Peyer's patch (tissue), 4 donors: ENCODE data around the gene POU2AF1. TPM values are rescaled to one million over a fixed set of nuclear protein-coding genes. Genes with fewer than 3 reads are reported as not detected.

Experiments
- DNase-seq, 3 donors: peaks; one replicate each; pipeline ENCODE4 v3.0.0-alpha.2; 2017 to 2019
- H3K27ac ChIP-seq, 4 donors: fragments of 200-600 bp; sonication (generic); one replicate each; pipeline ENCODE4 v1.5.1; 2016 to 2019
- H3K27me3 ChIP-seq, 2 donors: fragments of 200-600 bp; sonication (generic); one replicate each; pipeline ENCODE4 v1.5.1; 2019
- H3K36me3 ChIP-seq, 3 donors: fragments of 200-600 bp; sonication (generic); one replicate each; pipeline ENCODE4 v1.5.1; 2016 to 2019
- H3K4me1 ChIP-seq, 4 donors: fragments of 200-600 bp; sonication (generic); one replicate each; pipeline ENCODE4 v1.5.1; 2016 to 2019
- H3K4me3 ChIP-seq, 4 donors: fragments of 200-600 bp; sonication (generic); 1 replicate in 3 of 4; 2 replicates in 1 of 4; pipeline ENCODE4 v1.5.1; 2016 to 2019; ENCODE audit warnings: mild to moderate bottlenecking in 1 of 4
- H3K9me3 ChIP-seq, 4 donors: fragments of 200-600 bp; sonication (generic); one replicate each; pipeline ENCODE4 v1.5.1; 2016 to 2019; ENCODE audit warnings: mild to moderate bottlenecking in 1 of 4
- POLR2A ChIP-seq, 2 donors: fragments of 450-650 bp; IDR thresholded peaks; one replicate each; pipeline ENCODE4 v1.5.1; 2017; ENCODE audit warnings: antibody characterized with exemption in 2 of 2, mild to moderate bottlenecking in 2 of 2, moderate library complexity in 2 of 2
- total RNA-seq, 4 donors: library from RNA; depleted of rRNA; stranded (reverse); fragments of >200 nt; gene quantifications; one replicate each; pipeline ENCODE4 v1.1.0, GENCODE V29; 2016
- TF ChIP-seq, protein P1 (sequence below), 6 experiments: fragments of 450-650 bp in 4 of 6; fragments of 200-600 bp in 2 of 6; sonication (generic) in 1 of 6; IDR thresholded peaks; one replicate each; pipeline ENCODE4 v1.5.1; 2017 to 2019; ENCODE audit warnings: antibody characterized with exemption in 6 of 6, mild to moderate bottlenecking in 3 of 6, moderate library complexity in 1 of 6

The POU2AF1 gene
- total RNA-seq, 4 donors from 2014 or later, result 5.0 to 33.0 (median 5.4) TPM

DNA sequence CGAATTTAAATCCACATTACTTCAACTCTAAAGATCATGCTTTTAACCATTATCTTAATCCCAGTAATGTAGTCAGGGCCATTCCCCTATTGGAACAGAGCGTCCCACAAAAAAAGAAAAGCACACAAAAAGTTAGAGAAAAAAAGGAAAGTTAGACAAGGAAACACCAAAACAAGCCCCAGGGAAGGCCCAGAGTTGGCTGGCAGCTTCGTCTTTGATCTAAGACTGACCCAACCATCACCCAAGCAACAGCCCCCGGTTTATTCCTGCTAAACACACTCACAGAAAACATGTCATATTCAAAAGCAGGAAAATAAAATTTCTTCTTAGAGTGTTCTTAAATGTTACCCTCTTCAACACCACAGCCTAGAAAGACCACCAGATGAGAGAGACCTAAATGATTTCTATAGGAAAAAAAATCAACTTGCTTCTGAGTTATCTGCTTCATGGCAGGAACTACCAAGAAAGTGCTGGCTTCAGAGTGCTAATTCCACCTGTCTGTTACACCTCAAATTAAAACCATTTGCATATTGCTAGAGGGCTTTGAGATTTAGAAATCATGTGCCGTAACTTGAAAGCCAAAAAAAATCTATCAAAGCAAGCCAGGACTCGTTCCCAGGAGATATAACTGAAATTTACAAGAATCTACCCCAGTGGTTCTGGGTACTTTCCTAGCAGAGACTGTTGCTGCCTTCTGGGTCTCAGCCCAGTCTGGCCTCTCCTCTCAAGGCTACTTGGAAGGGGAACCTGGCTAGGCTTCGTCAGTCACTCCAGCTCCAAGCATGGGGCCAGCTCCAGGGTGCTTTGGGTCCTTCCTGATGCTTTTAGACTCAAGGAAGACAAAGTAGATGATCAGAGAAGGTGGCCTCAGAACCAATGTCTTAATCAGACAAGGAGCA, 49.5 kb downstream of the POU2AF1 start:
- H3K36me3 ChIP-seq, result no peaks in the 10 kb centered on the region
- H3K4me1 ChIP-seq, result peaks cover 0 to 14% (median 2%) of the 10 kb centered on the region in 4 donors
- no peak for DNase-seq
- no peak overlapping the region for H3K4me3 ChIP-seq
- no peak overlapping the region for H3K27ac ChIP-seq
- H3K9me3 ChIP-seq, result no peaks in the 10 kb centered on the region
- no peak for TF ChIP-seq POLR2A (IDR thresholded peaks at IDR 0.05)
- no peaks in the 10 kb centered on the region for H3K27me3 ChIP-seq

GRCh38 chr11:111327908-111328624, 51.0 kb downstream of the POU2AF1 start:
- Histone ChIP-seq H3K4me1 (peaks cover 0 to 6% (median 0%) of the 10 kb centered on the region in 4 donors), H3K27ac (no peak overlapping the region), H3K4me3 (no peak overlapping the region), H3K27me3 (no peaks in the 10 kb centered on the region), H3K36me3 (no peaks in the 10 kb centered on the region), H3K9me3 (no peaks in the 10 kb centered on the region)
- no peak for DNase-seq
- no peak for TF ChIP-seq POLR2A (IDR thresholded peaks at IDR 0.05)
- TF ChIP-seq, protein P1, sequence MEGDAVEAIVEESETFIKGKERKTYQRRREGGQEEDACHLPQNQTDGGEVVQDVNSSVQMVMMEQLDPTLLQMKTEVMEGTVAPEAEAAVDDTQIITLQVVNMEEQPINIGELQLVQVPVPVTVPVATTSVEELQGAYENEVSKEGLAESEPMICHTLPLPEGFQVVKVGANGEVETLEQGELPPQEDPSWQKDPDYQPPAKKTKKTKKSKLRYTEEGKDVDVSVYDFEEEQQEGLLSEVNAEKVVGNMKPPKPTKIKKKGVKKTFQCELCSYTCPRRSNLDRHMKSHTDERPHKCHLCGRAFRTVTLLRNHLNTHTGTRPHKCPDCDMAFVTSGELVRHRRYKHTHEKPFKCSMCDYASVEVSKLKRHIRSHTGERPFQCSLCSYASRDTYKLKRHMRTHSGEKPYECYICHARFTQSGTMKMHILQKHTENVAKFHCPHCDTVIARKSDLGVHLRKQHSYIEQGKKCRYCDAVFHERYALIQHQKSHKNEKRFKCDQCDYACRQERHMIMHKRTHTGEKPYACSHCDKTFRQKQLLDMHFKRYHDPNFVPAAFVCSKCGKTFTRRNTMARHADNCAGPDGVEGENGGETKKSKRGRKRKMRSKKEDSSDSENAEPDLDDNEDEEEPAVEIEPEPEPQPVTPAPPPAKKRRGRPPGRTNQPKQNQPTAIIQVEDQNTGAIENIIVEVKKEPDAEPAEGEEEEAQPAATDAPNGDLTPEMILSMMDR (IDR thresholded peaks at IDR 0.05), result no peak

DNA sequence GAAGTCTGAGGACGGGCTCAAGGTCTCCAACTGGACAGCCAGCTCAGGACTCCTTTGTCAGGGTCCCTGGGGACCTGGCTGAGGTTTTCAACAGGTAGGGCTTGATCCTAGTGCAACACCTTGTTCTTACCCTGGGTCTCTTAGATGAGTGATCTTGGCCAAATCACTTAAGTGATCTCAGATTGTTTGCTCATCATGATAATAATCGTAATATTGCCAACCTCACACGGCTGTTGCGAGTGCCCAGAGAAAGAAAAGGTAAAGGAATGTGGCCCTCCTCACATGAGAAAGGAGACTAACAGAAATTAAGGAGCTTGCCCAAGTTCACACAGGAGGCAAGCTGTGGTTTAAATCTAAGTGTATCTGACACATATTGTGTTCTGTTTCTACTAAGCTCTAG, 52.3 kb downstream of the POU2AF1 start:
- DNase-seq, result no peak
- Histone ChIP-seq H3K27ac (no peak overlapping the region), H3K9me3 (no peaks in the 10 kb centered on the region), H3K27me3 (no peaks in the 10 kb centered on the region), H3K4me3 (no peak overlapping the region), H3K4me1 (peaks cover 0 to 6% (median 0%) of the 10 kb centered on the region in 4 donors), H3K36me3 (no peaks in the 10 kb centered on the region)
- TF ChIP-seq, protein P1 (IDR thresholded peaks at IDR 0.05), result no peak
- no peak for TF ChIP-seq POLR2A (IDR thresholded peaks at IDR 0.05)

- no peak for TF ChIP-seq POLR2A (IDR thresholded peaks at IDR 0.05)
- TF ChIP-seq, protein P1 (IDR thresholded peaks at IDR 0.05), result no peak
- DNase-seq, result no peak
These were observed 53.8 kb downstream of the POU2AF1 start for GRCh38 chr11:111325259-111325658.

GRCh38 chr11:111324277-111324720, 54.8 kb downstream of the POU2AF1 start:
- no peaks in the 10 kb centered on the region for H3K9me3 ChIP-seq
- H3K36me3 ChIP-seq, result no peaks in the 10 kb centered on the region
- H3K4me3 ChIP-seq, result no peak overlapping the region
- H3K4me1 ChIP-seq, result peaks cover 0 to 6% (median 0%) of the 10 kb centered on the region in 4 donors
- no peak overlapping the region for H3K27ac ChIP-seq
- no peaks in the 10 kb centered on the region for H3K27me3 ChIP-seq
- TF ChIP-seq POLR2A (IDR thresholded peaks at IDR 0.05), result no peak
- TF ChIP-seq, protein P1 (IDR thresholded peaks at IDR 0.05), result no peak
- DNase-seq, result no peak

More at GRCh38 chr11:111325259-111325658, 53.8 kb downstream of the POU2AF1 start:
- peaks cover 0 to 6% (median 0%) of the 10 kb centered on the region in 4 donors for H3K4me1 ChIP-seq
- H3K4me3 ChIP-seq, result no peak overlapping the region
- H3K9me3 ChIP-seq, result no peaks in the 10 kb centered on the region
- no peaks in the 10 kb centered on the region for H3K27me3 ChIP-seq
- H3K27ac ChIP-seq, result no peak overlapping the region
- no peaks in the 10 kb centered on the region for H3K36me3 ChIP-seq

GRCh38 chr11:111322534-111322933, 56.5 kb downstream of the POU2AF1 start:
- no peak for DNase-seq
- no peak overlapping the region for H3K4me3 ChIP-seq
- no peaks in the 10 kb centered on the region for H3K27me3 ChIP-seq
- no peaks in the 10 kb centered on the region for H3K9me3 ChIP-seq
- no peak for TF ChIP-seq POLR2A (IDR thresholded peaks at IDR 0.05)
- TF ChIP-seq, protein P1 (IDR thresholded peaks at IDR 0.05), result no peak
- H3K36me3 ChIP-seq, result no peaks in the 10 kb centered on the region
- no peak overlapping the region for H3K27ac ChIP-seq
- no peaks in the 10 kb centered on the region for H3K4me1 ChIP-seq
